OCI-LY1 (cell line): ENCODE measurements around the gene IRF1.

Source experiments
- CTCF ChIP-seq: fragments of 200-600 bp; sonication (generic), shearing (Covaris generic); IDR thresholded peaks from 2 replicates; pipeline ENCODE4 v1.5.1; 2017; ENCODE audit warnings: mild to moderate bottlenecking, antibody characterized with exemption, low read length, moderate library complexity, mixed read lengths
- EZH2 ChIP-seq: fragments of 200-600 bp; sonication (generic), shearing (Covaris generic); IDR thresholded peaks from 2 replicates; pipeline ENCODE4 v1.8.0; 2017; ENCODE audit warnings: borderline replicate concordance, mixed run types, mild to moderate bottlenecking, antibody characterized with exemption, low read length, moderate library complexity, mixed read lengths

- no peak for TF ChIP-seq EZH2
- no peak for TF ChIP-seq CTCF
Observed at GRCh38 chr5:132480893-132481595, 9.5 kb downstream of the IRF1 start.
